ENCODE data around the gene LRRC25.

LRRC25 gene

GRCh38 chr19:18438331-18439024 is 41.1 kb upstream of the LRRC25 start (continued):
- TF ChIP-seq ZNF76 (tag by site-specific recombination; IDR thresholded peaks at IDR 0.05; ENCODE audit: borderline replicate concordance, low read depth) (peak; percentile 52; the same call in 1 of the 2 replicates), ZNF132 (tag by site-specific recombination; IDR thresholded peaks at IDR 0.05; ENCODE audit: borderline replicate concordance) (no peak), PATZ1 (tag by site-specific recombination; IDR thresholded peaks at IDR 0.05) (peak; percentile 98), ZNF830 (tag by site-specific recombination; IDR thresholded peaks at IDR 0.05; ENCODE audit: low read depth) (no peak), ZNF398 (tag by site-specific recombination; IDR thresholded peaks at IDR 0.05) (peak; percentile 100), RBAK (tag by site-specific recombination; IDR thresholded peaks at IDR 0.05) (no peak), ZNF548 (tag by site-specific recombination; IDR thresholded peaks at IDR 0.05) (no peak), HOXC10 (CRISPR knock-in tag; IDR thresholded peaks at IDR 0.05) (no peak), ZNF639 (tag by site-specific recombination; IDR thresholded peaks at IDR 0.05) (0 out of 2 replicates have a peak, but pooled peaks have one; percentile 35), GLIS2 (tag by site-specific recombination; IDR thresholded peaks at IDR 0.05) (peak; percentile 97), MYNN (tag by site-specific recombination; IDR thresholded peaks at IDR 0.05; ENCODE audit: borderline replicate concordance) (no peak), BCL6B (tag by site-specific recombination; IDR thresholded peaks at IDR 0.05) (no peak), ZBTB49 (tag by site-specific recombination; IDR thresholded peaks at IDR 0.05; ENCODE audit: low read depth) (no peak), ZNF350 (tag by site-specific recombination; IDR thresholded peaks at IDR 0.05) (no peak), ZNF571 (tag by site-specific recombination; IDR thresholded peaks at IDR 0.05) (no peak), FEZF1 (tag by site-specific recombination; IDR thresholded peaks at IDR 0.05) (peak; percentile 69; the same call in 1 of the 2 replicates), ZNF335 (tag by site-specific recombination; conservative IDR thresholded peaks at IDR 0.05) (peak; percentile 76), PRDM10 (tag by site-specific recombination; IDR thresholded peaks at IDR 0.05) (peak; percentile 91), REST (tag by site-specific recombination; IDR thresholded peaks at IDR 0.05) (peak; percentile 47; the same call in 1 of the 2 replicates), ELK4 (IDR thresholded peaks at IDR 0.05; ENCODE audit: borderline replicate concordance, low read depth, low read length) (no peak)

Measured in HEK293 (cell line).